Spinal cord (tissue), 10 donors: ENCODE data around the gene HOXA7. TPM values are rescaled to one million over a fixed set of nuclear protein-coding genes. Genes with fewer than 3 reads are reported as not detected.
A peak's percentile ranks its signal among the peaks of the same experiment; 100 is the strongest.

Source experiments
- DNase-seq, 6 donors: peaks; one replicate each; pipeline versions ENCODE4 v3.0.0 to v3.0.0-alpha.2; 2013 to 2015; ENCODE audit warnings: low spot score in 6 of 6, low read depth in 4 of 6
- H3K27ac ChIP-seq: one replicate; pipeline ENCODE4 v1.5.1; 2013; ENCODE audit warnings: low read depth, low read length, control low read depth
- H3K27me3 ChIP-seq: one replicate; pipeline ENCODE4 v1.6.1; 2013; ENCODE audit warnings: low read length; ENCODE audit not compliant: control insufficient read depth, insufficient read depth
- H3K36me3 ChIP-seq: one replicate; pipeline ENCODE4 v1.6.1; 2013; ENCODE audit warnings: low read length; ENCODE audit not compliant: control insufficient read depth, insufficient read depth
- H3K4me1 ChIP-seq: one replicate; pipeline ENCODE4 v1.6.1; 2013; ENCODE audit warnings: low read length; ENCODE audit not compliant: control insufficient read depth, insufficient read depth
- H3K4me3 ChIP-seq: one replicate; pipeline ENCODE4 v1.5.1; 2013; ENCODE audit warnings: low read depth, low read length, control low read depth
- H3K9me3 ChIP-seq: one replicate; pipeline ENCODE4 v1.6.1; 2013; ENCODE audit warnings: low read length; ENCODE audit not compliant: control insufficient read depth, insufficient read depth
- WGBS: methylation state at CpG from one replicate; pipeline ENCODE4 v1.1.5; 2013; ENCODE audit warnings: missing lambda C conversion rate; ENCODE audit not compliant: insufficient coverage; 5-methylcytosine and 5-hydroxymethylcytosine counted together
- polyA plus RNA-seq, 2 donors: library from polyadenylated mRNA; unstranded; fragments of 120-200 nt; gene quantifications; one replicate each; pipeline ENCODE4 v1.2.1, GENCODE V29; 2013; ENCODE audit not compliant: insufficient read length in 2 of 2
- total RNA-seq, 2 donors: library from RNA; depleted of rRNA in 1 of 2; stranded (reverse); fragments of 120-200 nt in 1 of 2; fragments of >200 nt in 1 of 2; gene quantifications; one replicate each; pipeline versions ENCODE4 v1.2.3 to v1.2.4, GENCODE V29; 2013 to 2014
- donor health status: healthy.

HOXA7 gene
- total and polyA plus RNA-seq, 4 donors: 9.6 to 111 (median 52.1) TPM

- Histone ChIP-seq H3K27me3 (peaks cover 6% of the 10 kb centered on the region), H3K4me1 (peaks cover 62% of the 10 kb centered on the region), H3K36me3 (peaks cover 31% of the 10 kb centered on the region), H3K27ac (peak overlapping the region; percentile 98), H3K9me3 (no peaks in the 10 kb centered on the region), H3K4me3 (peak overlapping the region; percentile 65)
- DNase-seq: peak in 3 of 6 donors; percentile 2 to 91 (median 81)
- WGBS: 5% methylated on average over 32 of the region's 57 CpGs
These were observed 43.2 kb downstream of the HOXA7 start for GRCh38 chr7:27112955-27113949.

GRCh38 chr7:27112361-27112760 lies 44.1 kb downstream of the HOXA7 start:
- peak overlapping the region; percentile 65 for H3K4me3 ChIP-seq
- H3K27me3 ChIP-seq: peaks cover 5% of the 10 kb centered on the region
- peaks cover 30% of the 10 kb centered on the region for H3K36me3 ChIP-seq
- H3K9me3 ChIP-seq: no peaks in the 10 kb centered on the region
- peaks cover 60% of the 10 kb centered on the region for H3K4me1 ChIP-seq
- peak overlapping the region; percentile 98 for H3K27ac ChIP-seq
- no CpG with 5 or more reads among the region's 4 CpGs for WGBS
- peak in 1 of 6 donors; percentile 43 for DNase-seq

GRCh38 chr7:27111751-27112277 lies 44.7 kb downstream of the HOXA7 start:
- no peaks in the 10 kb centered on the region for H3K27me3 ChIP-seq
- H3K4me1 ChIP-seq: peaks cover 55% of the 10 kb centered on the region
- H3K9me3 ChIP-seq: no peaks in the 10 kb centered on the region
- H3K27ac ChIP-seq: peak overlapping the region; percentile 98
- peaks cover 26% of the 10 kb centered on the region for H3K36me3 ChIP-seq
- DNase-seq: peak in 3 of 6 donors; percentile 4 to 87 (median 64)
- peak overlapping the region; percentile 65 for H3K4me3 ChIP-seq
- WGBS: no CpG with 5 or more reads among the region's 4 CpGs

GRCh38 chr7:27111042-27111750 lies 45.3 kb downstream of the HOXA7 start:
- peak in 2 of 6 donors; percentile 42 to 49 for DNase-seq

GRCh38 chr7:27110186-27111031 lies 46.1 kb downstream of the HOXA7 start:
- Histone ChIP-seq H3K27ac (peak overlapping the region; percentile 98), H3K27me3 (peaks cover 4% of the 10 kb centered on the region), H3K9me3 (no peaks in the 10 kb centered on the region), H3K36me3 (peaks cover 23% of the 10 kb centered on the region), H3K4me1 (peaks cover 60% of the 10 kb centered on the region), H3K4me3 (peak overlapping the region; percentile 65)
- 7% methylated on average over 66 of the region's 66 CpGs for WGBS
- peak in 3 of 6 donors; percentile 36 to 98 (median 88) for DNase-seq

More at GRCh38 chr7:27111042-27111750, 45.3 kb downstream of the HOXA7 start:
- H3K9me3 ChIP-seq: no peaks in the 10 kb centered on the region
- peaks cover 30% of the 10 kb centered on the region for H3K36me3 ChIP-seq
- peak overlapping the region; percentile 65 for H3K4me3 ChIP-seq
- peak overlapping the region; percentile 98 for H3K27ac ChIP-seq
- peaks cover 4% of the 10 kb centered on the region for H3K27me3 ChIP-seq
- 0% methylated on average over 1 of the region's 6 CpGs for WGBS
- peaks cover 61% of the 10 kb centered on the region for H3K4me1 ChIP-seq

GRCh38 chr7:27109466-27110185 lies 46.8 kb downstream of the HOXA7 start:
- Histone ChIP-seq H3K9me3 (no peaks in the 10 kb centered on the region), H3K4me1 (peaks cover 63% of the 10 kb centered on the region), H3K4me3 (no peak overlapping the region), H3K36me3 (peaks cover 22% of the 10 kb centered on the region), H3K27me3 (peaks cover 4% of the 10 kb centered on the region), H3K27ac (peak overlapping the region; percentile 98)
- peak in 3 of 6 donors; percentile 28 to 87 (median 54) for DNase-seq
- WGBS: 48% methylated on average over 3 of the region's 4 CpGs

GRCh38 chr7:27108390-27109127 lies 47.9 kb downstream of the HOXA7 start:
- Histone ChIP-seq H3K9me3 (no peaks in the 10 kb centered on the region), H3K36me3 (peaks cover 24% of the 10 kb centered on the region), H3K27ac (peak overlapping the region; percentile 98), H3K4me3 (peak overlapping the region; percentile 85), H3K27me3 (peaks cover 4% of the 10 kb centered on the region), H3K4me1 (peaks cover 74% of the 10 kb centered on the region)
- peak in 3 of 6 donors; percentile 40 to 80 (median 74) for DNase-seq
- WGBS: 12% methylated on average over 35 of the region's 41 CpGs
